SU-DHL-6 (cell line): ENCODE data around the gene THSD7A.

Source experiments
- H2AFZ ChIP-seq: fragments of 200-600 bp; sonication (generic); 2 replicates; pipeline ENCODE4 v1.6.1; 2014; ENCODE audit warnings: low read depth, mild to moderate bottlenecking, moderate library complexity, mixed read lengths, antibody characterized with exemption, low read length; ENCODE audit not compliant: severe bottlenecking
- H3F3A ChIP-seq: fragments of 200-600 bp; shearing (Covaris generic); 2 replicates; pipeline ENCODE4 v1.6.0; 2016; ENCODE audit warnings: antibody characterized with exemption, mild to moderate bottlenecking; ENCODE audit not compliant: insufficient read depth
- H3K27ac ChIP-seq: fragments of 200-600 bp; sonication (generic); 2 replicates; pipeline ENCODE4 v1.5.1; 2016; ENCODE audit warnings: low read depth, mild to moderate bottlenecking, low read length, moderate library complexity, mixed read lengths
- H3K27me3 ChIP-seq: fragments of 200-600 bp; sonication (generic), shearing (Covaris generic); 2 replicates; pipeline ENCODE4 v1.6.0; 2014; ENCODE audit warnings: mild to moderate bottlenecking, low read length
- H3K36me3 ChIP-seq: fragments of 200-600 bp; sonication (generic); 2 replicates; pipeline ENCODE4 v1.6.1; 2014; ENCODE audit warnings: mild to moderate bottlenecking, low read length, mixed read lengths
- H3K4me2 ChIP-seq: fragments of 300-600, 200-600 bp; shearing (Covaris generic), sonication (generic); 2 replicates; pipeline ENCODE4 v1.6.0; 2014; ENCODE audit warnings: low read length, low read depth, mild to moderate bottlenecking; ENCODE audit not compliant: poor library complexity, severe bottlenecking
- H3K4me3 ChIP-seq: fragments of 200-600 bp; sonication (generic); 2 replicates; pipeline ENCODE4 v1.5.1; 2014; ENCODE audit warnings: antibody characterized with exemption, low read length, mild to moderate bottlenecking, mixed read lengths; ENCODE audit not compliant: insufficient read depth, poor library complexity, severe bottlenecking
- H3K79me2 ChIP-seq: fragments of 200-600 bp; sonication (generic); 2 replicates; pipeline ENCODE4 v1.6.1; 2014; ENCODE audit warnings: mild to moderate bottlenecking, low read length, moderate library complexity; ENCODE audit not compliant: insufficient read depth
- H3K9ac ChIP-seq: fragments of 200-600 bp; sonication (generic); 2 replicates; pipeline ENCODE4 v1.7.0; 2014; ENCODE audit warnings: mild to moderate bottlenecking, low read length
- H3K9me2 ChIP-seq: fragments of 200-600 bp; sonication (generic); replicated peaks from 2 replicates; pipeline ENCODE4 v1.6.1; 2014; ENCODE audit warnings: low read length; ENCODE audit not compliant: insufficient read depth
- H3K9me3 ChIP-seq: fragments of 200-600 bp; sonication (generic); 2 replicates; pipeline ENCODE4 v1.6.1; 2014; ENCODE audit warnings: low read length, mixed read lengths; ENCODE audit not compliant: insufficient read depth
- H4K20me1 ChIP-seq: fragments of 200-600 bp; sonication (generic); 2 replicates; pipeline ENCODE4 v1.6.1; 2014; ENCODE audit warnings: low read depth, mild to moderate bottlenecking, antibody characterized with exemption, low read length, moderate library complexity, mixed read lengths
- CTCF ChIP-seq: fragments of 200-600 bp; sonication (generic); IDR thresholded peaks from one replicate; pipeline ENCODE4 v1.5.1; 2017; ENCODE audit warnings: antibody characterized with exemption, mild to moderate bottlenecking, low read length, moderate library complexity; ENCODE audit not compliant: insufficient read depth, poor library complexity, severe bottlenecking
- EZH2phosphoT487 ChIP-seq: fragments of 200-600 bp; sonication (generic), shearing (Covaris generic); conservative IDR thresholded peaks from 2 replicates; pipeline ENCODE4 v1.6.1; 2018; ENCODE audit warnings: mild to moderate bottlenecking, antibody characterized with exemption, low read length, moderate library complexity, mixed read lengths

Gene THSD7A

GRCh38 chr7:11746591-11746990 is 85.4 kb downstream of the THSD7A start:
- Histone ChIP-seq H3K9ac (no peak overlapping the region), H3K9me3 (0 out of 2 replicates have a peak, but pooled peaks cover 3% of the 10 kb centered on the region), H3K9me2 (no peaks in the 10 kb centered on the region), H3K36me3 (no peaks in the 10 kb centered on the region), H3F3A (no peaks in the 10 kb centered on the region), H2AFZ (no peak overlapping the region), H4K20me1 (no peaks in the 10 kb centered on the region; the same call in 1 of the 2 replicates), H3K27ac (no peak overlapping the region), H3K4me2 (no peak overlapping the region), H3K79me2 (no peaks in the 10 kb centered on the region), H3K4me3 (no peak overlapping the region), H3K27me3 (no peaks in the 10 kb centered on the region)
- TF ChIP-seq CTCF, result no peak
- TF ChIP-seq EZH2phosphoT487, result no peak

- TF ChIP-seq CTCF (no peak), EZH2phosphoT487 (no peak)
- no peaks in the 10 kb centered on the region; the same call in 1 of the 2 replicates for H4K20me1 ChIP-seq
Measured at GRCh38 chr7:11743548-11743947, 88.5 kb downstream of the THSD7A start.

GRCh38 chr7:11743016-11743415 is 89.0 kb downstream of the THSD7A start:
- TF ChIP-seq EZH2phosphoT487 (no peak), CTCF (no peak)
- Histone ChIP-seq H3K4me3 (no peak overlapping the region), H3K27me3 (no peaks in the 10 kb centered on the region), H3K79me2 (no peaks in the 10 kb centered on the region), H3K9me2 (no peaks in the 10 kb centered on the region), H3K9me3 (0 out of 2 replicates have a peak, but pooled peaks cover 3% of the 10 kb centered on the region), H2AFZ (no peak overlapping the region), H3K4me2 (no peak overlapping the region), H3K9ac (no peak overlapping the region), H3K36me3 (no peaks in the 10 kb centered on the region), H3K27ac (no peak overlapping the region), H4K20me1 (no peaks in the 10 kb centered on the region; the same call in 1 of the 2 replicates), H3F3A (no peaks in the 10 kb centered on the region)

More at GRCh38 chr7:11743548-11743947, 88.5 kb downstream of the THSD7A start:
- Histone ChIP-seq H2AFZ (no peak overlapping the region), H3K79me2 (no peaks in the 10 kb centered on the region), H3K4me3 (no peak overlapping the region), H3K27ac (no peak overlapping the region), H3K9ac (no peak overlapping the region), H3F3A (no peaks in the 10 kb centered on the region), H3K27me3 (no peaks in the 10 kb centered on the region), H3K9me3 (0 out of 2 replicates have a peak, but pooled peaks cover 3% of the 10 kb centered on the region), H3K36me3 (no peaks in the 10 kb centered on the region), H3K9me2 (no peaks in the 10 kb centered on the region), H3K4me2 (no peak overlapping the region)
